NT2/D1 (cell line): ENCODE measurements around the gene GATA1.
A peak's percentile ranks its signal among the peaks of the same experiment; 100 is the strongest.

Experiments used
- DNase-seq: peaks from one replicate; pipeline ENCODE4 v3.0.0-alpha.2; 2011; ENCODE audit warnings: low read depth, low spot score
- H3K27me3 ChIP-seq: 2 replicates; pipeline ENCODE4 v1.6.0; 2011; ENCODE audit warnings: mild to moderate bottlenecking; ENCODE audit not compliant: insufficient read length, insufficient read depth
- H3K36me3 ChIP-seq: 2 replicates; pipeline ENCODE4 v1.6.1; 2011; ENCODE audit warnings: mild to moderate bottlenecking, low read length, mixed read lengths; ENCODE audit not compliant: insufficient read depth, insufficient read length
- H3K4me1 ChIP-seq: 2 replicates; pipeline ENCODE4 v1.5.1; 2011; ENCODE audit not compliant: insufficient read depth, insufficient read length
- H3K4me3 ChIP-seq: 2 replicates; pipeline ENCODE4 v1.5.1; 2011; ENCODE audit warnings: low read depth; ENCODE audit not compliant: insufficient read length
- H3K9ac ChIP-seq: 2 replicates; pipeline ENCODE4 v1.6.0; 2011; ENCODE audit warnings: low read depth; ENCODE audit not compliant: insufficient read length
- H3K9me3 ChIP-seq: 2 replicates; pipeline ENCODE4 v1.5.1; 2011; ENCODE audit warnings: mild to moderate bottlenecking, low read length; ENCODE audit not compliant: insufficient read depth
- SUZ12 ChIP-seq: IDR thresholded peaks from 2 replicates; pipeline ENCODE4 v1.6.1; 2011; ENCODE audit not compliant: insufficient read length, insufficient read depth; ENCODE audit errors: extremely low read depth
- YY1 ChIP-seq: IDR thresholded peaks from 2 replicates; pipeline ENCODE4 v1.6.1; 2011; ENCODE audit not compliant: insufficient read length, insufficient read depth
- ZNF274 ChIP-seq: IDR thresholded peaks from 2 replicates; pipeline ENCODE4 v1.6.1; 2011; ENCODE audit warnings: mild to moderate bottlenecking, low read depth, low read length

The GATA1 gene

DNA sequence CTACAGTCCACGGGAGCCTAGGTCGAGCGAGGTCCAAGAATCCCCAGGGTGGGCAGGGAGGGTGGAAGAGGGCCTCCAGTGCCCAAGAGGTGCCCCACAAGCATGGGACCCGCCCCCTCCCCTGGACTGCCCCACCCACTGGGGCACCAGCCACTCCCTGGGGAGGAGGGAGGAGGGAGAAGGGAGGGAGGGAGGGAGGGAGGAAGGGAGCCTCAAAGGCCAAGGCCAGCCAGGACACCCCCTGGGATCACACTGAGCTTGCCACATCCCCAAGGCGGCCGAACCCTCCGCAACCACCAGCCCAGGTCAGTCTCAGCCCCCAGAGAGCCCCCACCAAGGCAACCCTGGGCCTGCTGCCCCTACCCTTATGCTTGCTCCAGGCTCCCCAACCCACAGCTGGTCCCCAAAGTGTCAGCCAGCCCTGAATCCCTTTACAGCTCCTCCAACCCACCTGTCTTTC is at the start of gene GATA1:
Gene GATA1, plus strand, starts transcription at position 250 of the 460 bp plus-strand sequence. CDS start 4,520 bp downstream, outside the sequence.
- peaks cover 2% of the 10 kb centered on the region for H3K4me1 ChIP-seq
- no peak within 1 kb of the TSS for H3K9ac ChIP-seq
- no peaks in the 10 kb centered on the region for H3K9me3 ChIP-seq
- TF ChIP-seq ZNF274 (no peak), SUZ12 (no peak), YY1 (no peak)
- no peaks in the 10 kb centered on the region for H3K36me3 ChIP-seq
- no peak within 1 kb of the TSS for H3K4me3 ChIP-seq
- H3K27me3 ChIP-seq: no peaks in the 10 kb centered on the region
- no peak for DNase-seq

DNA sequence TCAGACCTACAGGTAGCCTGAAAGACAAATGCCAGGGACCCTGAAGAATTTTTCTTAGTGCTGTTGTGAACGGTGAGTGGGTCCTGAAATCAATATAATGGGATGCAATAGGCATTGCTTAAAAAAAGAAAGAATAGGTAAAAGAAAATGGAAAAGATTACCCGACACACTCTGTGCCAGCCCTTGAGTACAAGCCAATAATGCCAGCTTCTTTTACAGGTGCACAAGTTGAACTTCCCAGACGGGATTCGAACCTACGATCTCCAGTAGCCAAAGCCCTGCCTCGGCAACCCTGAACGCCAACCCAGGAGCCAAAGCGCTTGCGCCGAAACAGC is 49.5 kb upstream of the GATA1 start:
- Histone ChIP-seq H3K27me3 (no peaks in the 10 kb centered on the region), H3K4me3 (peak overlapping the region; percentile 21), H3K4me1 (peaks cover 3% of the 10 kb centered on the region), H3K9ac (peak overlapping the region; percentile 29), H3K9me3 (no peaks in the 10 kb centered on the region; the same call in 1 of the 2 replicates), H3K36me3 (no peaks in the 10 kb centered on the region)
- TF ChIP-seq SUZ12: no peak
- no peak for TF ChIP-seq ZNF274
- no peak for TF ChIP-seq YY1
- DNase-seq: no peak

DNA sequence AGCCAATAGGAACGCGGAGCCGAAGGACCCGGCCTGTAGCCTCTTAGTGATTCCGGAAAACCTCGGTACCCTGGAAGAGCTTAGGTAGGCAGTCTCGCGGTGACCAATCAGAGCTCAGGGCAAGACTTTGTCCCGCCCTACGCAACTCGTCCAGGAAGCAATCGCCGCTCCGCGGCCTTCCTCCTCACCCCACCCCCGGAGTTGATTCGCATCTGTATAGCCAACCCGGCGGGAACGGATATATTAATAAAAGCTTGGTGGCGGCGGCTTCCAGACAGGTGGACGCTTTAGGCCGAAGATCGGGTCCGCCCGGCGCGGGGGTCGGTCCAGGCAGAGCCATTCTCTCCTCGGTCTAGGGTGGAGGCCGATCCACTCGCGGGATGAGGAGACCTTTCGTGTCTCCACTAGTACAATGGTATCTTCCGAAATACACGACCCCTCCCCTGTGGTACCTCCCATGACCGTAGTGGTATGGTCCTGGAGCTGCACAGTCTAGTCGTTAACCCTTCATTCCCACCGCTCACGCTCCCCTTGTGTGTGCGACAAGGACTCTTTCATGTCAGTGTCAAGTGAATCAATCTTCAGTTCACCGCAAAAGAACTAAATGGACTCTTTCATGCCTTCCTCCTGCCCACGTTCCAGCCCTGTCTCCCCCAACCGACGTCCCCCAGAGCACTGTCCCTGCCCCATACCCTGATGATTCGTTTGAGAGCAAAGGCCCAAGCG is 49.0 kb upstream of the GATA1 start:
- Histone ChIP-seq H3K9ac (peak overlapping the region; percentile 89), H3K4me3 (peak overlapping the region; percentile 61), H3K36me3 (no peaks in the 10 kb centered on the region), H3K9me3 (no peaks in the 10 kb centered on the region; the same call in 1 of the 2 replicates), H3K27me3 (no peaks in the 10 kb centered on the region), H3K4me1 (peaks cover 3% of the 10 kb centered on the region)
- DNase-seq: peak; percentile 98
- TF ChIP-seq YY1: no peak
- TF ChIP-seq SUZ12: no peak
- TF ChIP-seq ZNF274: no peak

DNA sequence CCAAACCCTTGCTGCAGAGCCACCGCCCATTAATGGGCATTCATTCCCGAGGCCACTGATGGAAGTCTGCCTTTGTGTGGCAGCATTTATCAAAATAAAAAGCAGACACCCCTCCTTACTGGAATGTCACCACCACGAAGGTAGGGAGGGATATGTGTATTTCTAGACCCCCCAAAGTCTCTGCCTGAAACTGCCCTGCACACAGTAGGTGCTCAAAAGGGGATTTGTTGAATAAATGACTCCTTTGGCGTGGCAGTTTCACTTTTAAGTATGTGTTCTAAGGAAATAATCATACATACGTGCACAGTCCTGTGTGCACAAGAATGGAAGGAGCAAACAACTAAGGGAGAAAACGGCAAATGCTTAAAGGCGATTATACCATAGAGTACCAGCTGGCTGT is 48.5 kb upstream of the GATA1 start:
- no peaks in the 10 kb centered on the region for H3K36me3 ChIP-seq

DNA sequence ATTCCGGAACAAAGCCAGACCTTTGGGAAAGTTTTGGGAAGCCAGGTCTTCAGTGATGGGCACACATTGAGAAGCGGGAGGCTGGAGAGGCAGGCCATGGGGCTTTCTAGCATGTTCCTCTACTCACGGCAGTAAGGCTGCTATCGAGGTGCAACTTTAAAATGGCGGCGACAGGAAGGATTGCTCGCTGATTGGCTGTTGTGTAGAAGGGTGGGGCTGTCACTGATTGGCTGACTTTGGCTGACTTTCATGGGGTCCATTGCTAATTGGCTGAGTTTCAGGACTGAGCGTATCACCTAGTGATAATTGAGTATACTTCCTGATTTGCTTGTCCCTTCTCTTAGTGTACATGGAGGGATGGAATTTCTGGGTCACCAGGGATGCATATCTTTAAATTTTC is 44.6 kb upstream of the GATA1 start:
- TF ChIP-seq ZNF274: no peak
- no peak for TF ChIP-seq SUZ12
- no peak for TF ChIP-seq YY1
- Histone ChIP-seq H3K9me3 (no peaks in the 10 kb centered on the region; the same call in 1 of the 2 replicates), H3K4me1 (peaks cover 3% of the 10 kb centered on the region), H3K27me3 (no peaks in the 10 kb centered on the region), H3K36me3 (no peaks in the 10 kb centered on the region), H3K4me3 (no peak overlapping the region), H3K9ac (no peak overlapping the region)
- no peak for DNase-seq

More for the DNA sequence above, 48.5 kb upstream of the GATA1 start:
- no peak for TF ChIP-seq YY1
- no peak for TF ChIP-seq SUZ12
- no peak for TF ChIP-seq ZNF274
- Histone ChIP-seq H3K9ac (peak overlapping the region; percentile 89), H3K27me3 (no peaks in the 10 kb centered on the region), H3K4me1 (peaks cover 3% of the 10 kb centered on the region), H3K4me3 (peak overlapping the region; percentile 61), H3K9me3 (no peaks in the 10 kb centered on the region; the same call in 1 of the 2 replicates)
- DNase-seq: no peak

DNA sequence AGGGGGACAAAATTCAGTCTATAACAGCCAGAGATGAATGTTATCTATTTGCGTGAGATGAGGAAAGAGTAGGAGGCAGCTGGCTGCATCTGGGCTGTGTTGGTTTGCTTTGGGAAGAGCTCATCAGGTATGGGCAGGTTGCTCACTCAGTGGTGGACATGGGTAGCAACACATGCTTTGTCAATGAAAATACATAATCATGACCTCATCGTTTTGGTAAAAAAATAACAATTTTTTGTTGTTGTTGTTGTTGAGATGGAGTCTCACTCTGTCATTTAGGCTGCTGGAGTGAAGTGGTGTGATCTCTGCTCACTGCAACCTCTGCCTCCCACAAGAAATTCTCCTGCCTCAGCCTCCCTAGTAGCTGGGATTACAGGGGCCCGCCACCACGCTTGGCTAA is 41.2 kb upstream of the GATA1 start:
- H3K4me3 ChIP-seq: no peak overlapping the region
- peaks cover 2% of the 10 kb centered on the region for H3K4me1 ChIP-seq
- TF ChIP-seq SUZ12: no peak
- TF ChIP-seq ZNF274: no peak
- TF ChIP-seq YY1: no peak
- DNase-seq: no peak
- no peaks in the 10 kb centered on the region for H3K27me3 ChIP-seq
- no peak overlapping the region for H3K9ac ChIP-seq
- H3K36me3 ChIP-seq: no peaks in the 10 kb centered on the region
- no peaks in the 10 kb centered on the region; the same call in 1 of the 2 replicates for H3K9me3 ChIP-seq

DNA sequence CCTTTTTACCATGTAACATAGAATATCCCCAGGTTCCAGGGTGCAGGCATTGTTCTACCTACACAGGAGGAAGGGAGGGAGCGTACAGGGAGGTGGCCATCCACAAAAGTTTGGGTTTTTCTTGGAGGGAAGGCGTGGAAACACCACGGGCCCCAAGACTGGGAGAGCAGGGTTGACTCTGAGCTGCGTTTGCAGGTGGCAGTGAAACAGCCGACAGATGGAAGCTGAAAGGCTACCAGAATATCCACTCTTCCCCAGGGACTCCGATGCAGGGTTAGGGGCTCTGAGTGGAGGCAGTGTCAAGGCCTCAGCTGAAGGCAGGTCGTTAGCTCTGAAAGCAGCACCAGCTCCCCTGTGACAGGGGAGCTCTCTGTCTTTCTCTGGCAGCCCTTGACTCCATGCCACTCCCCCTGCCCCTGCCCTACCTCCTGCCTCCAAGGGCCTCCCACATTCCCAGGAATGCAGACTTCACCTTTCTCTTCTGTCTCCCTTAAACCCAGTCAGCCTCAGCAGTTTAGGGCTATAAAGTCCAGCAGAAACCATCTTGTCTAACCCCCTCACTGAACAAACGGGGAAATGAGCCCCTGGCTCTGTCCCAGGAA is 38.9 kb upstream of the GATA1 start:
- Histone ChIP-seq H3K36me3 (no peaks in the 10 kb centered on the region), H3K27me3 (no peaks in the 10 kb centered on the region), H3K4me3 (no peak overlapping the region), H3K9ac (no peak overlapping the region), H3K4me1 (peaks cover 2% of the 10 kb centered on the region), H3K9me3 (no peaks in the 10 kb centered on the region)
- DNase-seq: no peak
- TF ChIP-seq ZNF274 (no peak), YY1 (no peak), SUZ12 (no peak)

DNA sequence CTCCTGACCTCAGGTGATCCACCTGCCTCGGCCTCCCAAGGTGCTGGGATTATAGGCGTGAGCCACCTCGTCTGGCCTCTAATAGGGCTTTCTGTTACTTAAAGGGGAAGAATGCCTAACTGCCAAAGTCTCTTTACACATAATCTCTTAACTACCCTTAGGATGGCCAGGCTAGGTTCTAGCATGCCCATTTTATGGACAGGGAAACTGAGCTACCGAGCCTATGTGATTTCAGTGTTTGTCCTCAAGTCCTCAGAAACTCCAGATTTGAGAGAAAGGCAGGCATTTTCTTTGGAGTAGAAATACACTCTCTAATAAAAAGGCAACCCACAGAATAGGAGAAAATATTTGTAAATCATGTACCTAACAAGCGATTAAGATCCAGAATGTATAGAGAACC is 37.2 kb upstream of the GATA1 start:
- Histone ChIP-seq H3K36me3 (no peaks in the 10 kb centered on the region), H3K9ac (no peak overlapping the region), H3K4me1 (peaks cover 11% of the 10 kb centered on the region), H3K4me3 (no peak overlapping the region), H3K9me3 (no peaks in the 10 kb centered on the region), H3K27me3 (no peaks in the 10 kb centered on the region)
- DNase-seq: no peak
- no peak for TF ChIP-seq SUZ12
- no peak for TF ChIP-seq YY1
- no peak for TF ChIP-seq ZNF274
